COR-L47 (cell line): Measurements from ENCODE around the gene FOXP1.

Experiments
- DNase-seq: peaks from one replicate; lab custom pipeline; 2025; lab: John Stamatoyannopoulos, UW

The FOXP1 gene

DNA sequence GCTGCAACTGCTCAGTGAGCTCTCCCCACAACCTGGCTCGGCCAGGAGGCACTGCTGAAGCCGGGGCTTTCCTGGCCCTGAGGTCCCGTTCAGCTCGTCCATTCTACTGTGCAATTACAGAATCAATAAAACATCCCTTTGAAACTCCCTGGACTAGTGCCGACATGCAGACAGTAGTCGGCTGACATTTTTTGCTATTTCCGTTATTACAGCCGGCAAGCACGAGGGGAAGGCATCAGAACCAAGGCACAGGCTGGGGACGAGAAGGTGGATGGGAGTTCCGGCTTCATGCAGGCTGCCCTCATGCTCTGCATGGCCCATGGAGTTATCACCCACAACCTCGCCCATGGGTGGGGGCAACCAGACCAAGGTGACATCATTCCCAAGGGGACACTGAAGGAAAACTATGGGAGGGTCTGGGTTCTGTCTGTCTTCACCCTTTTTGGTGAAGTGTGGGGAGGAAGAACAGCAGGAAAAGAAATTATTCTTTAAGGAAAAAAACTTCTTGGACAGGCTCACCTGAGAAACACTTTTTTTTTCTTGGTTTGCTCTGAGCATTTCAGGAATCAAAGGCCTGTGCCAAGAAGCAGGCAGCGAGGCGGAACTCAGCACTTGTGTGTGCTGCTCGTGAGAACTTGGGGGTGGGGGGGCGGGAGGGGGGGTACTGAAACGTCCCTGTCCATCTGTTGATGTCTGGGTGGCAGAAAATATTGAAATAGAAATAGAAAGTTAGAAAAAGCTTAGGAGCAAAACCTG lies 154.5 kb downstream of the FOXP1 start:
- DNase-seq, result no peak

DNA sequence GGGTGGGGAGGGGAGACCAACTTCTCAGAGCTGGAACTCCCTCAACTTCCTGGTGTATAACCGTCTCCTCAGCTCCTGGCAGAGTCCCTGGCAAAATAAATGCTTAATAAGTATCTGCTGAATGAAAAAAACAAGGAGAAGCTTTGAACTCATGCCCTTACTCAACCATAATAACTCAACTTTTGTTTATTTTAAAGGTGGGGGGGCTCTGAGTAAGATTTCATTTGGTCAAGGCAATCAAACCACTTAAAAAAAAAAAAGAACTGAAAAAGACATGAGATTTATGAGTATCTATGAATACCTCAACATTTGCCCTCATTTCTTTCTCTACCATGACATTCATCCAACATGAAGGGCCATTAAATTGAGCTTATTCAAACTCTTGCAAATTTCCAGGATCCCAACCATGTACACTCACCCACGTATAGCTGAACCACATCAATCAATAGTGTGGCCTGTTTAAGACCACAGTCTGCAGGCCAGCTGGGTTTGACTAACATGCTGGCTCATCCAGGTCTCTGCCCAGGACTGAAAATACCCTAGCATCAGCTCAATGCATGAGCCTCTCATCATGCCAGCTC lies 157.9 kb downstream of the FOXP1 start:
- DNase-seq, result no peak

DNA sequence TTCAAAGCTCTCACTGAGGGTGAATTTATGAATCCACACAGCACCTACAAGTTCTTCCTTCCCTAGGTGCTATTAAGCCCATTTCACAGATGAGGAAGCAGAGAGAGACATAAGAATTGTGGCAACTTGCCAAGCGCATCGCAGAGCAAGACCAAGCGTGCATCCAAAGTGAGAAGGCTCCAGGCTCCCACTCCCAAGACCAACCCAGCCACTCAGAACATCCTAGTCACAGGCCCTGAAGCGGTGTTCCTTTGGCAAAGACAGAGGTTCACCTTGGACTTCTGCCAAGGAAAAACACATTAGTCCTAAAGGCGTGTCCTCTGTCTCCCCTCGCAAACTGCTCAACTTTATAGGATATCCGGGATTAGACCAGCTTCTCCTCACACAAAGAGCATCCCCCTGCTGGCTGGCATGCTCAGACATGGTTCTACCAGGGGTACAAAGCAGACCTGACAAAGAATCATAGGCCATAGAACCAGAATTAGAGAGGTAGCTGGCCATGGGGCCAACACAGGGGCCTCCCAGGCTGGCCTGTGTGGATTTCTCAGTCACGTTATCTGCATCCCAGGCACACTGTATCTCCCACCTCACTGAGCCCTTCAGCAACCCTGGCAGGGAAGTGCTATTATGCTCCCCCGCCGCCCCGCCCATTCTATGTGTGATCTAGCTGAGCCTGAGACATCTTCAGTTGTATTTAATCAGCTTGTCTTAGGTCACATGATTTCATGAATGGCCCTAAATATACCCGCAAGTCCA lies 160.2 kb downstream of the FOXP1 start:
- peak; percentile 80 for DNase-seq

DNA sequence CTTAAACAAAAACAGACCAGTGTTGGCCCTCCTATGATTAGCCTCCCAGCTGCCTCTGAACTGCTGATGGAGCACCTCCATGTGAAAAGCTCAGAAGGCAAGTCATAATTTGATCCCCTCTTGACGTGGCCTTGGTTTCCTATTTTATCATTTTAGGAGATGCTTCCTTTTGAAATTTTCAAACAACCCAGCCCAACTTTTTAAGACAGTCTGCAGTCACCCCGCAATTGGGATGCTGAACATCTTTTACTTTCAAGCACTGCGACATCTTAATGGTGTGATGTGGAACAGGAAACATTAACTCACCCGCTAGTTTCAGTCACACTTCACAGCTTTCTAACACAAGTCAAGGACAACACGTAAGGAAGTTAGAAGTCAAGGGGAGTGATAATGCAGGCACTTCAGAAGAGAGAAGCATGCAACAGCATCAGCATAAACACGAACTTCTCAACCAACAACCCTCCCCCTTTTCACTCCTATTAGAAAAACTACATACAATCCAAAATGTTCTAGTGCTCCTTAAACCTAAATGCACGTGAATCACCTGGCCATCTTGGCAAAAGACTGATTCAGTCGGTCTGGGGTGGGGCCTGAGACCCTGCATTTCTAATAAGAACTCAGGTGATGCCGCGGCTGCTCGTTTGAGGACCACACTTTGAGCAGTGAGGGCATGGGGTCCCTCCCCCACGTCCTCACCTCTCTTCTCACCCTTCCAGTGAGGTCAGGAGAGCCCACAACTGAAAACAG lies 161.5 kb downstream of the FOXP1 start:
- no peak for DNase-seq

DNA sequence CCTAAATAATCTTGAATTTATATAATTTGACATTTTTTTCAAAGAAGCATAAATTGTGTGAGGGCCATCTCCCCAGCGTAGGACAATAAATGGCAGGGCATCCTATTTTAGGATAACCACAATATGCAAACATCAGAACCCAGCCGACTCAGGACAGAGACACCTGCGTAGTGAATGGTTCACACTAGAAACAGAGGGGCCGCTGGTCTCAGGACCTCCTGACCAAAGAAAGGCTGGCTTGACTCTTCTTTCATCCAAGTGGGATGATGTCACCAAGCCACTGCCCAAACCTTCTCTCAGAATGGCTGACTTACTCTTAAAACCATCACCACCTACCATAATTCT lies 162.1 kb downstream of the FOXP1 start:
- DNase-seq, result no peak

DNA sequence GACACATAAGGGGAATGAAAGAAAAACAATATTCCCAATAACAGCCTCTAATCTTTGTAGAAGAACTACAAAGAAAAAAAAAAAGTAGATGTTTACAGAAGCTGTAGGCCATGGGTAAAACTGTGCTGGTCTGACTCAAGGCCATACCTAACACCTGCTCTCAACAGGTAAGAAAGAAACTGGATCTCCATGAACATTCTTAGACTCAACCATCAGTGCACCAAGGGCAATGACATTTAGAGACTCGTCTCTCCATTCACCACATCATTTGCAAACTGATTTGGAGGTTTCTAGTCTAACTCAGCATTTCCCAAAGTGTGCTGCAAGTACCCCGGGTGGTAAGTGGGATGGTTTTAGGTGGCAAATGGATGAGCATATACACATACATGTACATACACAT lies 164.2 kb downstream of the FOXP1 start:
- DNase-seq, result no peak

DNA sequence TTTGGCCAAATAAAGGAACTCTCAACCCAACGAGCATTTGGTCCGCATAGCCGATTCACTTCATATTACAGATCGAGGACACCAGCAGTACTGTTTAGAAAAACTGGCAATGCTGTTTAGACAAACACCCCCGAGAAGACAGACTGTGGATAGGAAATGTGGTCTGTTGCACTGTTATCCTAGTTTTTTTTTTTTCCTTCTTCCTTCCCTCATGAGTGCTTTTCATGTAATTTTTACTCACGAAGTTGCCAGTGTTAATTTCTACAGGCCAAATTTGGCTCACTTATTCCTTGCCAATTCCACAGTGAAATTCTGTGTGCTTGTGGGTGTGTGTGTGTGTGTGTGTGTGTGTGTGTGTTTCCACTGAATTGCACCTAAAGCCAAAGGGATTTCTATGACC lies 165.7 kb downstream of the FOXP1 start:
- DNase-seq, result no peak

DNA sequence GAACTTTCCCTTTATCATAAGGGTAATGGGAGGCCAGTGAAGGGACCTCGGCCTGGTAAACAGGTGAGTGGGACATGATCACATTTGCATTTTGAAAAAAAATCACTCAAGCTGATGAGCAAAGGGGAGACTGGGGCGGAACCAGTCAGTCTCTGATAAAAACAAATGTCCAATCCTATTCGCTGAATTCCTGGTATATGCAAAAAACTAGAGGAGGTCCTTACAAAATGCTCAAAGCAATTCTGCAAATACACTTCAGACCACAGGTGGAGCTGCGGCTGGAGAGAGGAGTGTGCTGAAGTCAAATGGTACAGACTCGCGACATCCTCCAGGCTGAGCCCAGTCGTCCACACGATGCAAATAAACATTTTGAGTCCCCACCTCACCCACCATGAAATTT lies 166.7 kb downstream of the FOXP1 start:
- DNase-seq, result no peak

DNA sequence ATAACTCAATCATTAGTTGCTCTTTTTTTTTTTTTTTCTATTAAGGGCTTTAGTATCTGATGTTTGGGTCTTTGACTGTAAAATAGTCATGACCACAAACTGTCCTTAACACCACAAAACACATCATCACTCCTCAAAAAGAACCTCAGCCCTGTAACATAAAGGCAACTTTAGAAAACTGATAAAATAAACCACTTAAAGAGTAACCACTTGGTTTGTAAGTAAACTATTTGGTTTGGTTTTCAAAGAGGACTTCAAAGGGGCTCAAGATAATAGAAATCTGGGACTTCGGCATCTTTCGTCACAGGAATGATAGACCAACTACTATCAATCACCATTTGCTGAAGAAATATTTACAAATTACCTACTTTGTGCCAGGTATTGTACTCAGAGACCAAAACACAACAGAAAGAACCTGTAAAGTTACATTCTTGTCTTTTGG lies 167.8 kb downstream of the FOXP1 start:
- no peak for DNase-seq

DNA sequence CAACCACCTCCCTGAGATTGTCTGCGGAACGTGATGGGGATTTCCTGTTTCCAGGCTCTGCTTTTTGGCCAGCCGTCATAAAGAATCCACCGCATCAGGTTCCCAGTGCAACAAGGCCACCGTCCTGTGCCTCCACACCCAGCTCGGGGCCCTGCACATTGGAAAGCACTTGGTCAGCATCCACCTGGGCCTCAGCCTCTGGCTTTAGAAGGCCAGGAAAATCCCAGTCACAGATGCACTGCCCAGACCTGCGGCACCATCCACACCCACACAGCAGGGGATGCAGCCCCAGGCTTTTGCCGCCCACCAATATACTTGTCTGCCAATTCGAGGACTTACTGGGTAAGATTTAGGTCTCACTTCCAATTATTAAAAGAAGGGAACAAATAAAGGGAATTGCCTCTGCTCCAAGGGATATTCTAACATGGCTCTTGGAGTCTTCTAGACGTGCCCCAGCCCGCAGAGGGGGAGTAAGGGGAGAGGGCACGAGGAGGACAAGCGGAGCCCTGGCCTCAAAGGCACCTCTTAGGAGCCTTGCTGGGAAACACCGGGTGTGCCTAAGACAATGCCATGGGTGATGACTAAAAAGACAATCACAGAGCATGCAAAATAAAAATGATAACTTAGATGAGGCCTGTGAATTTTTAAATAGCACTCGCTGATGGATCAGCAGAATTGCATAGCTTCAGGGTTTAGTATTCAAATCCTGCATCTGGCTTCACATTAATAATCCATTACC lies 169.2 kb downstream of the FOXP1 start:
- no peak for DNase-seq

DNA sequence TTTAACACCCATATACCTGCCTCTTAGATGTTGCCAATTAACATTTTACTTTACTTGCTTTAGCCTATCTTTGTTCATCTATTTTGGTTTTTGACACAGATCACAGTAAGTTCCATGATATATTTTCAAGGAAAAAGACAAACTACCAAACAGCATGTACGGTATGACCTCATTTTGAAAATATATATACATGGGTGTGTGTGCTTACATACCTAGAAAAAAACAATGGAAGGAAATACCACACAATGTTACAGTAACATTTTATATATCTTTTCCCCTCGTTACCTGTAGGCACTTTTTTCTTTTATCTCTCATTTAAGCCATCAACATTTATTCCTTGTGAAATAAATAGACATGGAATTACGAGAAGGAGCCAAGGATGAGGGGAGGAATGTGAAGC lies 170.0 kb downstream of the FOXP1 start:
- DNase-seq, result no peak

DNA sequence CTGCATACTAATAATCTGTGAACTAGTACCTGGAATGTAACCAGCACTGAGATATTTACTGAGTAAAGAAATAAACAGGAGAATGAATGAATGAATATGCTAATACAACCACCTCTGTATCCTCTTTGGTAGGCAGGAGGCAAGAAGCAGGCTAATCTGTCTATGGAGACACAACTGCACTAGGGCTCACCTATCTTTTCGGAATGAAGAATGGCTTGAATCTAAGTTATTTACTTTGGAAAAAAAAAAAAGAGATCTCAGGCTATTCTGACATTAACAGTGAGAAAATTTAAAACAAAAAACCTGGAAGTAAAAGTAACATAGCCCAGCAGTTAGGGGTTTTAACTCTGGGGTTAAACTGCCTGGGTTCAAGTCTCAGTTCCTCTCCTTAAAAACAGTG lies 174.2 kb downstream of the FOXP1 start:
- no peak for DNase-seq

DNA sequence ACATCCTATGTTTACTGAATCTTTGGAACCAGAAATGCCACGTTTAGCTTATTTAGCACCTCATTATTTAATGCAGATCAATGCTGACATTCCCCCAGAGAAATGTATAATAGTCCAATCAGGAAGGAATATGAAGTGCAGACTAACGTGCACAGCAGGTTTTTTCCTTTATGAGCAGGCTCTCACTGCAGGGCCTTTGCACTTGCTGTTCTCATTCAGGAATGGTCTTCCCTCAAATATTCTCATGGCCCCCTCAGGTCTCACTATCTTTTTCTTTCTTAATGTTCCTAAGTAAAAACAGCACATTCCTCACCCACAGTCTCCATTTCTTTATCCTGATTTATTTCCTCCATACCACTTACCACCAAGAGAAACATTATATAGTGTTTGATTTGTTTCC lies 174.6 kb downstream of the FOXP1 start:
- no peak for DNase-seq

DNA sequence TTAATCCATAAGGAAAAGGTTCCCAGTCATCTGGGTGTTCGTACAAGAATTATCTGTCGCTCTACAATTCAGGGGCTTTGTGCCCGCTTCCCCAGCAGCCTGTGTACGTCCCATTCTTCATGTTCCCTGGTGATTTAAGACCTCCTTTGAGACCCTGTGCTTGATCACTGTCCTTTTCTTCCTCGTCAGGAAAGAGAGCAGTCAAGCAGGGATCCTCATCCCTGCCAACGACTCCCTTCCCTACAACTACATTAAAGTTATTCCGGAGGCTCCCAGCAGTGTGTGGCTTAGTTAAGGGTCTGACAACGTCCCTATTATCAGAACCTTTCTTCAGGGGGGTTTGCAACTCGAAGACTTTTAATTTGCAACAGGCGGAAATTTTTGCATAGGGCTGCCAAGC lies 175.7 kb downstream of the FOXP1 start:
- DNase-seq, result no peak

DNA sequence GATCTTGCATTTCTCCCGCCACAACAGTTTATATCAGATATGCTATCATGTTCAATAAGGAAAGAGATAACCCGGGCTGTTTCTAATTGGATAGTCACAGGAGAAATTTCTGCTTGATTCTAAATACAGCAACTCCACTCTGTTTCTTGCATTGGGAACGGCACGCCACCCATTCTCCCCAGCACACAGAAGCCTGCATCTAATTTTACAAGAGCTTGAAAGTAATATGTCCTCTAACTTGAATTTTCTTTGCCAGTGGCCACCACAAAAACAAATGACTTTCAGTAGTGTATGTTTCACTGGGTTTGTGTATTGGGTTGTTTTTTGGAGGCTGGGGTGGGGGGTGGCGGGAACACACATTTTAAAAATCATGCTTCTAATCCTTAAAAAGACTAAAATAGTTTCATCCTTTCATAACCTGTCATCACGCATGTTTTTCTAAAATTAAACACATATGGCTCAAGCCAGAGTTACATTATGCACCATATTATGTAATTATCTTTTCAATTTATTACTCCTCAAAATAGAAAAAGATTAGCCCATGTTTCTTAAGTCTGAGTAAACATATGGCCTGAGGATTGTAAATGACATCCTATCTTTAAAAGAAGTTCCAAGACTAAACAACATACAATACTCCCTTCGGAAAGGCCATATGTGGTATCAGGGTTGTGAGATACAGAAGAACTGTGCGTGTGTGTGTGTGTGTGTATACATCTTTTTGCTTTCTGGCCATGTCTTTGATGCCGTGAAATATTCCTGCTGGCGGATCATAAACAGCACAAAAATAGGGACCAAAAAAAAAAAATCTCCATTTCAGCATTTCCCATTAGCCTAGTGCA lies 176.3 kb downstream of the FOXP1 start:
- no peak for DNase-seq

DNA sequence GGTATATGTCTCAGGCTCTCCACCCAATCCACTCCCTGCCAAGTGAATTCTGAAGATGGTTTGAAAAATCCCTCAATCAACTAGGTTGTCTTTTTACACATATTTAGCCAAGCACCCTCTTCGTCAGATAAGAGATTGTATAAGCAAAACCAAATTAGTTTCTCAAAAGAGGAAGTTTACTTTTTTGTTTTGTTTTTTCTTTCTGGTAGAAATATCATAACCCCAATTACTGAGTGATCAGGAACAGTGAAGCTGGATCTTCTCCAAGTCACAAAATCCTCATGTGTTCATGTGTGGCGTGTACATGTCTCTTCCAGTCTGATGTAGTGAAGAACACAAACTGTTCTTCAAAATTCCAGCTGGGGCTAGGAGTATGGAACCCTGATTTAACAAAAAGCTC lies 180.6 kb downstream of the FOXP1 start:
- no peak for DNase-seq

DNA sequence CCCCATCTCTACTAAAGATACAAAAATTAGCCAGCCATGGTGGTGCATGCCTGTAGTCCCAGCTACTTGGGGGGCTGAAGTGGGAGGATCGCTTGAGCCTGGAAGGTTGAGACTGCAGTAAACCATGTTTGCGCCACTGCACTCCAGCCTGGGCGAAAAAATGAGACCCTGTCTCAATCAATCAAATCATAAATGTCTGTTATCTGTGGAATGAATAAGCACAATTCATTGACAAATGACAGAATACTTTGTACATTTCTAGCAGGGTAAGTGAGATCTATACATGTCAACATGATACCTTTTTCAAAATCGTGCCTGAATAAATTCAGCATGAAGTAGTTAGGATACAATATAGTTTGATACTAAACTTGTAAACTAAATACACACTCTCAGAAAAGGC lies 181.2 kb downstream of the FOXP1 start:
- no peak for DNase-seq

DNA sequence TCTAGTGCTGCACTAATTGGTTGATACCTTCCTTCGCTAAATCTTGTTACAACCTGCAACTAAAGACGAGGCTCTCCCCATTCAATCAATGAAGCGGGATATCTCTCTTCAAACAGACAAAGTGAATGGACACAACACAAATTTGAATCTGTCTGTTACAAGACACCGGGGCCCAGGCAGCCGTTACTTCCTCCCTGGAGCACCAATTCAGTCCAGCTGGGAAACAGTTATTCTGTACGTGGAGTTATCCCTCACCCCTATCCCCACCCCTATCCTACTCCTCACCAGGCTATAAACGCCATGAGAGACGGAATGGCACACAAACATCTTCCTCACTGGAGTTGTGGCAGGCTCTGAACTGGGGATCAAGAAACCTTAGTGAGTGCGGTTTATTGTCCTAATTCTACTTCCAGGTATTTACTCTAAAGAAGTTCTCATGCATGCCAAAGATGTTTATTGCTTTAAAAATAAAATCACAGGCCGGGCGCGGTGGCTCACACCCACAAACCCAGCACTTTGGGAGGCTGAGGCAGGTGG lies 181.8 kb downstream of the FOXP1 start:
- no peak for DNase-seq

DNA sequence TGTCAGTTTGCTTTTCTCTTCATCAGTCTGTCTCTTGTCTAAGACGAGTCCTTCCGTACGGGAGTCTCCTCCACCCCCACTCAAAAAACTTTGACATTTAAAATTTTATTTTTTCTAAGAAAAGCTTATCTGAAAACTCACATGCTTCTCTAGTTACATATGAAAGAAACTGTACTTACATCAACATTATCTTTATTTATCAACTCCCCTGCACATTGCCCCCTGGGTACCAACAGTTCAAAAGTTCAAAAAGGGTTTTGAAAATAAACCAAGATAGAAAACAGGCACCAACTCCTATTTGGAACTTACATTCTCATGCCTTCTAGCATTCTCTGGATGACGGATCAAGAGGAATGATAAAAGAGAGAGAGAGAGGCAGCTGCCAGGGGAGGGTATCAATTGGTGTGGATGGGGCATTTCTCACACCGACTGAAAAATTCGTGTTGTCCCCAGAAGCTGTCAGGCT lies 182.5 kb downstream of the FOXP1 start:
- DNase-seq, result no peak

DNA sequence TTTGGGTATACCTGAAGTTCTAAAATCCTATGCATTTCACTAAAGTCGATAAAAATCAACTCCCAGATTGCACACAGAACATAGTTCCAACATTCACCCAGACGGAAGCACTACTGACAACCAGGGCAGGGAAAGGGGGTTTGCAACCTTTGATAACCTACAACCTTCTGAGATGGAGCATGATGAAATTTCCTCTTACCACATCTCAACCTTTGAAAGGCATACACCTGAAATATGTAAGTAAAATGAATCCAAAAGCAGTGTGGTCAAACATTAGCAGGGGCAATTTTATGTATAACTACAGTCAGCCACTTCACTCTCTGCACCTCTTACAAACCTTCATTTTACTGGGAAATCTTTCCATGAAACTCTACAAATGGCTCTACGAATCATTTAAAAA lies 184.1 kb downstream of the FOXP1 start:
- DNase-seq, result no peak
